GM12872 (cell line): ENCODE measurements around the gene ANKS6.

ENCODE experiments used
- TF ChIP-seq, protein P1 (sequence below): IDR thresholded peaks from 3 replicates; pipeline ENCODE4 v1.5.1; 2011; ENCODE audit warnings: low read depth, mild to moderate bottlenecking, low read length, moderate library complexity; ENCODE audit not compliant: insufficient read depth

The ANKS6 gene

GRCh38 chr9:98727428-98727827 is 68.9 kb downstream of the ANKS6 start:
- TF ChIP-seq, protein P1, sequence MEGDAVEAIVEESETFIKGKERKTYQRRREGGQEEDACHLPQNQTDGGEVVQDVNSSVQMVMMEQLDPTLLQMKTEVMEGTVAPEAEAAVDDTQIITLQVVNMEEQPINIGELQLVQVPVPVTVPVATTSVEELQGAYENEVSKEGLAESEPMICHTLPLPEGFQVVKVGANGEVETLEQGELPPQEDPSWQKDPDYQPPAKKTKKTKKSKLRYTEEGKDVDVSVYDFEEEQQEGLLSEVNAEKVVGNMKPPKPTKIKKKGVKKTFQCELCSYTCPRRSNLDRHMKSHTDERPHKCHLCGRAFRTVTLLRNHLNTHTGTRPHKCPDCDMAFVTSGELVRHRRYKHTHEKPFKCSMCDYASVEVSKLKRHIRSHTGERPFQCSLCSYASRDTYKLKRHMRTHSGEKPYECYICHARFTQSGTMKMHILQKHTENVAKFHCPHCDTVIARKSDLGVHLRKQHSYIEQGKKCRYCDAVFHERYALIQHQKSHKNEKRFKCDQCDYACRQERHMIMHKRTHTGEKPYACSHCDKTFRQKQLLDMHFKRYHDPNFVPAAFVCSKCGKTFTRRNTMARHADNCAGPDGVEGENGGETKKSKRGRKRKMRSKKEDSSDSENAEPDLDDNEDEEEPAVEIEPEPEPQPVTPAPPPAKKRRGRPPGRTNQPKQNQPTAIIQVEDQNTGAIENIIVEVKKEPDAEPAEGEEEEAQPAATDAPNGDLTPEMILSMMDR: no peak

DNA sequence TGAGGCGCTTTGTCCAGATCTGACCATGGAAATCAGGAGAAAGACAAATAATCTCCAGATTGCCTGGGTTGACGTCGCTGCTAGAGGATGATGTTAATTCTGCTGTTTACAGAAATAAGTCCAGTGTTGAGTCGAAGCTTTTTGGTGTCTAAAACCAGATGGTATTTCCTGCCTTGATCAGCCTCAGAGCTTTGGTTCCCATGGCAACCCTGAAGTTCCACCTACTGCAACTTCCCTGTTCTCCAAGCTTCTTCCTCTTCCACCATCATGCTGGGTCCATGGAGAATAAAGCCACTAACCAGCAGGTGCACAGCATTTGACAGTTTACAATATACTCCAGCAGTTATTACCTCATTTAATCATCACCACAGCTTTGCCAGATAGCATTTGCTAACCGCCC is 69.6 kb downstream of the ANKS6 start:
- TF ChIP-seq, protein P1: no peak

GRCh38 chr9:98724810-98725530 is 71.4 kb downstream of the ANKS6 start:
- TF ChIP-seq, protein P1: no peak

DNA sequence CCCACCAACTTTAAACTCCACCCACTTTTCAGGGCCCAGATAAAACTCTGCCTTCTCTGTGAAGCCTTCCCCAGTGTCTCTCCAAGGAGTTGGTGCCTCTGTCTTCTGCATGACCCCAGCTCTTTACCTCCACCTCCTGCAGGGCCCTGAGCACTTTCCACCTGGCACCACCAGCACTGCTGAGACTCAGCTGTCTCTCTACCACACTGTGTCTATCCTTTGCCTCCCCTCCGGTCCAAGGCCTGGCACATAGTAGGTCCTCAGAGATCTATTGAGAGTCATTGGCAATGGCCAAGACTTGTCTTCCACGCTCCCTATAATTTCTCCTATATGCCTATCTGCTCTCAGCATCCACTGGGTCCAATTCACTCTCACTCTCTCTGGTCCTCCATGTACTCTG is 74.7 kb downstream of the ANKS6 start:
- TF ChIP-seq, protein P1: no peak

- TF ChIP-seq, protein P1: no peak
Observed at GRCh38 chr9:98720402-98720801, 76.0 kb downstream of the ANKS6 start.

- TF ChIP-seq, protein P1: no peak
Observed at GRCh38 chr9:98719055-98719454, 77.3 kb downstream of the ANKS6 start.

DNA sequence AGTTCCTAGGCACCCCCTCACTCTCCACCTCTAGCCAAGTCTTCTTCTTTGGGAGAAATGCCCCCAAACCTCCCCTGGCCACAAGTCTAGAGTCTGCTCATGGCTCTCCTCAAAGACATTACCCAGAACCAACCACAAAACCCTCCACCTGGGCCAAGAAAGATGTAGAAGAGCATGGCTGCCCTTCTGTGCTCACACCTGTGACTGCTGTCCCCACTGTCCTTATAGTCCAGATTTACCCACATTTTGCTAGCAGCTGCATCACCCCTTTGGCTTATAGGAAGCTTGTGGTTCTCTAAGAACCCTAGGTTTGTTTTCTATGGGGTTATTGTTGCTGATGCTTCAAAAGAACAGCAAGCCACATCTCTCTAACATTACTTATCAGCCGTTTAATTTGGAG is 81.5 kb downstream of the ANKS6 start:
- TF ChIP-seq, protein P1: no peak
